ENCODE results near the gene ATF6B.
"Not testable (repeated sequence)": the region's sequence is repeated elsewhere in the genome, so short reads cannot be mapped to it uniquely, and the experiment has no call there.

- TF ChIP-seq, protein P1, sequence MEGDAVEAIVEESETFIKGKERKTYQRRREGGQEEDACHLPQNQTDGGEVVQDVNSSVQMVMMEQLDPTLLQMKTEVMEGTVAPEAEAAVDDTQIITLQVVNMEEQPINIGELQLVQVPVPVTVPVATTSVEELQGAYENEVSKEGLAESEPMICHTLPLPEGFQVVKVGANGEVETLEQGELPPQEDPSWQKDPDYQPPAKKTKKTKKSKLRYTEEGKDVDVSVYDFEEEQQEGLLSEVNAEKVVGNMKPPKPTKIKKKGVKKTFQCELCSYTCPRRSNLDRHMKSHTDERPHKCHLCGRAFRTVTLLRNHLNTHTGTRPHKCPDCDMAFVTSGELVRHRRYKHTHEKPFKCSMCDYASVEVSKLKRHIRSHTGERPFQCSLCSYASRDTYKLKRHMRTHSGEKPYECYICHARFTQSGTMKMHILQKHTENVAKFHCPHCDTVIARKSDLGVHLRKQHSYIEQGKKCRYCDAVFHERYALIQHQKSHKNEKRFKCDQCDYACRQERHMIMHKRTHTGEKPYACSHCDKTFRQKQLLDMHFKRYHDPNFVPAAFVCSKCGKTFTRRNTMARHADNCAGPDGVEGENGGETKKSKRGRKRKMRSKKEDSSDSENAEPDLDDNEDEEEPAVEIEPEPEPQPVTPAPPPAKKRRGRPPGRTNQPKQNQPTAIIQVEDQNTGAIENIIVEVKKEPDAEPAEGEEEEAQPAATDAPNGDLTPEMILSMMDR (conservative IDR thresholded peaks at IDR 0.05): not testable (repeated sequence)
- TF ChIP-seq EZH2 (IDR thresholded peaks at IDR 0.05; ENCODE audit: low read depth): not testable (repeated sequence)
Observed at GRCh38 chr6:32067521-32067920, 60.5 kb downstream of the ATF6B start.

Measured in PC-9 (cell line).